Heart right ventricle (tissue), 16 donors: ENCODE measurements around the gene SKAP1. TPM values are rescaled to one million over a fixed set of nuclear protein-coding genes. Genes with fewer than 3 reads are reported as not detected.
A peak's percentile ranks its signal among the peaks of the same experiment; 100 is the strongest.

ENCODE experiments used
- ATAC-seq, 8 donors: fragments of 200-7000 bp; cut with Tn5 transposase; one replicate each; pipeline ENCODE4 v1.9.1; 2020; ENCODE audit warnings: mild to moderate bottlenecking in 8 of 8, moderate library complexity in 8 of 8, moderate number of reproducible peaks in 1 of 8
- DNase-seq, 2 donors: peaks; one replicate each; pipeline ENCODE4 v3.0.0-alpha.2; 2020
- H3K27ac ChIP-seq, 10 donors: fragments of 200-600 bp; sonication (generic) in 2 of 10; one replicate each; pipeline versions ENCODE4 v1.5.0 to v1.8.0; 2020 to 2022; ENCODE audit warnings: mild to moderate bottlenecking in 3 of 10
- H3K27me3 ChIP-seq, 7 donors: fragments of 200-600 bp; one replicate each; pipeline ENCODE4 v1.8.0; 2021 to 2022; ENCODE audit warnings: mild to moderate bottlenecking in 2 of 7
- H3K36me3 ChIP-seq, 9 donors: fragments of 200-600 bp; sonication (generic) in 1 of 9; one replicate each; pipeline versions ENCODE4 v1.5.0 to v1.8.0; 2020 to 2022; ENCODE audit warnings: mild to moderate bottlenecking in 2 of 9
- H3K4me1 ChIP-seq, 9 donors: fragments of 200-600 bp; sonication (generic) in 1 of 9; one replicate each; pipeline versions ENCODE4 v1.5.0 to v1.8.0; 2020 to 2022; ENCODE audit warnings: mild to moderate bottlenecking in 4 of 9
- H3K4me3 ChIP-seq, 10 donors: fragments of 200-600 bp; sonication (generic) in 2 of 10; one replicate each; pipeline versions ENCODE4 v1.5.0 to v1.8.0; 2020 to 2022; ENCODE audit warnings: mild to moderate bottlenecking in 7 of 10, moderate library complexity in 2 of 10
- H3K9me3 ChIP-seq, 11 donors: fragments of 200-600 bp in 10 of 11; sonication (generic) in 2 of 11; one replicate each; pipeline versions ENCODE4 v1.5.0 to v1.8.0; 2013 to 2022; ENCODE audit warnings: mild to moderate bottlenecking in 2 of 11, control low read depth in 1 of 11, moderate library complexity in 1 of 11
- CTCF ChIP-seq, 9 donors: fragments of 200-600 bp; sonication (generic) in 2 of 9; IDR thresholded peaks; one replicate each; pipeline versions ENCODE4 v1.5.0 to v1.8.0; 2021 to 2022; ENCODE audit warnings: antibody characterized with exemption in 9 of 9, mild to moderate bottlenecking in 5 of 9, moderate library complexity in 1 of 9
- WGBS, 2 donors: extraction: QIAGEN DNeasy Blood & Tissue Kit; methylation state at CpG; one replicate each; pipeline ENCODE4 v1.1.7; 2013; ENCODE audit warnings: inconsistent platforms in 1 of 2; 5-methylcytosine and 5-hydroxymethylcytosine counted together
- intact Hi-C, 10 donors: fragments of 100-400 bp; cut with DNase I; formaldehyde crosslinking; loops; one replicate each; pipeline versions ENCODE4 v1.11.1 to v1.14.2; 2022
- polyA plus RNA-seq, 2 donors: library from polyadenylated mRNA; stranded (reverse); fragments of 200-250 nt; gene quantifications; one replicate each; pipeline ENCODE4 v1.2.3, GENCODE V29; 2013
- total RNA-seq, 10 donors: library from RNA; stranded (reverse); fragmentation: NEBNext Ultra II Directional in 3 of 10; extraction: Animal tissue kit (Norgen Biotek cat#: 25700) in 3 of 10; gene quantifications; one replicate each; pipeline versions ENCODE4 v1.2.1 to v1.2.4, GENCODE V29; 2021 to 2023
- donor health status: Arrhythmogenic right ventricular cardiomyopathy.
- donor health status: ischemic (EF 13 %, LVEDD 7.1; RV severe dilation, severe dysfunction).
- donor health status: healthy with polysubstance abuse.
- donor health status: DM: no; HTN: yes; CAD: no.
- donor health status: DM: no; HTN: no; CAD: no.
- donor health status: ischemic (EF 25% LVEDD 6.9; RV normal size, moderate dysfunction).
- donor health status: ischemic (EF 25% LVEDD 5.7; RV mildly dilated, moderate dysfunction).
- donor health status: healthy.
- donor health status: DM: yes; HTN: yes; CAD: no.
- donor health status: Ischemic cardiomyopathy.
- donor health status: ischemic (EF 35%, LVEDD 5.7; RV mildly dilated, moderate dysfunction).
- donor health status: nonischemic (EF 11% LVEDD 7.7; RV severe dilation, severe dysfunction).
- donor health status: DM: yes; HTN: yes; CAD: no.
- donor health status: PGD.
- donor health status: ischemic (EF 29% LVEDD 5.4; RV normal size, mild dysfunction).
- donor health status: nonischemic (EF 23%, LVEDD 6.1; RV moderate dilation, normal function).

SKAP1 gene
- total and polyA plus RNA-seq, 12 donors: 0.33 to 1.7 (median 0.75) TPM; not detected in 5

GRCh38 chr17:48263731-48264035 lies 166.3 kb downstream of the SKAP1 start:
- Histone ChIP-seq H3K4me3 (no peak overlapping the region), H3K36me3 (no peaks in the 10 kb centered on the region), H3K27me3 (peaks cover 0 to 6% (median 0%) of the 10 kb centered on the region in 7 donors), H3K4me1 (peaks cover 0 to 6% (median 0%) of the 10 kb centered on the region in 9 donors), H3K27ac (no peak overlapping the region), H3K9me3 (no peaks in the 10 kb centered on the region)
- no peak for TF ChIP-seq CTCF (IDR thresholded peaks at IDR 0.05)
- DNase-seq: no peak
- ATAC-seq: no peak
- intact Hi-C loops: no loop called here
- WGBS, 2 donors: 84 to 87% methylated on average over 8 of the region's 8 CpGs

- Histone ChIP-seq H3K27ac (no peak overlapping the region), H3K9me3 (no peaks in the 10 kb centered on the region), H3K36me3 (no peaks in the 10 kb centered on the region), H3K4me1 (peaks cover 0 to 6% (median 0%) of the 10 kb centered on the region in 9 donors), H3K27me3 (peaks cover 0 to 6% (median 0%) of the 10 kb centered on the region in 7 donors), H3K4me3 (no peak overlapping the region)
- 57 to 82% methylated on average over 2 of the region's 2 CpGs for WGBS, 2 donors
- DNase-seq (no peak), ATAC-seq (no peak)
- intact Hi-C loops: no loop called here
- peak in 7 of 9 donors; percentile 5 to 58 (median 46) for TF ChIP-seq CTCF (IDR thresholded peaks at IDR 0.05)
These were observed 166.9 kb downstream of the SKAP1 start for GRCh38 chr17:48262982-48263730.

- peak in 2 of 8 donors; percentile 37 to 53 for ATAC-seq
These were observed 168.6 kb downstream of the SKAP1 start for GRCh38 chr17:48261297-48261880.

More at GRCh38 chr17:48261297-48261880, 168.6 kb downstream of the SKAP1 start:
- H3K36me3 ChIP-seq: no peaks in the 10 kb centered on the region
- H3K4me3 ChIP-seq: no peak overlapping the region
- WGBS, 2 donors: 61 to 62% methylated on average over 5 of the region's 5 CpGs
- peaks cover 0 to 6% (median 0%) of the 10 kb centered on the region in 9 donors for H3K4me1 ChIP-seq
- H3K27ac ChIP-seq: no peak overlapping the region
- intact Hi-C loops: no loop called here
- peaks cover 0 to 10% (median 3%) of the 10 kb centered on the region in 7 donors for H3K27me3 ChIP-seq
- DNase-seq: no peak
- H3K9me3 ChIP-seq: no peaks in the 10 kb centered on the region
- TF ChIP-seq CTCF (IDR thresholded peaks at IDR 0.05): peak in 6 of 9 donors; percentile 10 to 37 (median 20)
